Transverse colon (tissue), 4 donors: Measurements from ENCODE around the gene DPY19L3.

Experiments
- CTCF ChIP-seq, 5 experiments: fragments of 200-600 bp in 3 of 5; fragments of 450-650 bp in 2 of 5; sonication (generic) in 3 of 5; IDR thresholded peaks; 1 replicate in 2 of 5; 2 replicates in 3 of 5; pipeline ENCODE4 v1.5.1; 2016 to 2017; ENCODE audit warnings: antibody characterized with exemption in 5 of 5, inconsistent platforms in 3 of 5, mild to moderate bottlenecking in 2 of 5, moderate library complexity in 1 of 5
- EP300 ChIP-seq: sonication (generic); formaldehyde crosslinking; IDR thresholded peaks from one replicate; pipeline ENCODE4 v1.6.1; 2017; ENCODE audit warnings: antibody characterized with exemption, low read depth
- POLR2A ChIP-seq: fragments of 450-650 bp; IDR thresholded peaks from one replicate; pipeline ENCODE4 v1.6.1; 2016; ENCODE audit warnings: antibody characterized with exemption, mild to moderate bottlenecking, moderate library complexity
- POLR2AphosphoS5 ChIP-seq, 3 donors: sonication (generic); formaldehyde crosslinking; IDR thresholded peaks; one replicate each; pipeline ENCODE4 v1.6.1; 2016; ENCODE audit warnings: antibody characterized with exemption in 3 of 3

- TF ChIP-seq CTCF (IDR thresholded peaks at IDR 0.05) (no peak), POLR2AphosphoS5 (IDR thresholded peaks at IDR 0.05) (no peak), EP300 (no peak), POLR2A (no peak)
Measured at GRCh38 chr19:32438751-32439150, 33.2 kb downstream of the DPY19L3 start.
